Esophagus squamous epithelium (tissue), 4 donors: ENCODE data around the gene ACTL6A.

Source experiments
- POLR2A ChIP-seq, 4 donors: fragments of 450-650 bp; IDR thresholded peaks; one replicate each; pipeline ENCODE4 v1.6.1; 2017; ENCODE audit warnings: antibody characterized with exemption in 4 of 4, mild to moderate bottlenecking in 4 of 4, moderate library complexity in 3 of 4
- TF ChIP-seq, protein P1 (sequence below), 6 experiments: fragments of 450-650 bp in 4 of 6; fragments of 200-600 bp in 2 of 6; sonication (generic) in 2 of 6; IDR thresholded peaks; one replicate each; pipeline ENCODE4 v1.5.1; 2016 to 2019; ENCODE audit warnings: antibody characterized with exemption in 6 of 6, mild to moderate bottlenecking in 4 of 6, moderate library complexity in 4 of 6

DNA sequence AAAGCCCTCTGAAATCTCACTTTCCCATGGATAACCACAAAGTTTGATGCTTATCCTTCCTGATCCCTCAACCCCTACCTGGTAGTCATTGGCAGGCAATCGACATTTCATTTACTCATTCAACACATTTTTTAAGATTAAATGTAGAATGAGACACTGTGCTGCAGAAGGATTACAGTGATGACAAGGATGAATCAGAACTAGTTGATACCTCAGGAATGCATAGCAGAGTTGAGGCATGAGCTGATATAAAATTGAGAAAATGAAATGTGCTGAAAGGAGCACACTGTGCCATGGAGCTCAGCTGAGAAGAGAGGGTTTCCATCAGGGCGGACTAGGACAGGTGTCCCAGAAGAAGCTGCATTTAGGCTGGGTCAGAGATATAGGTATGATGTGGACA lies 48.9 kb upstream of the ACTL6A start:
- TF ChIP-seq, protein P1, sequence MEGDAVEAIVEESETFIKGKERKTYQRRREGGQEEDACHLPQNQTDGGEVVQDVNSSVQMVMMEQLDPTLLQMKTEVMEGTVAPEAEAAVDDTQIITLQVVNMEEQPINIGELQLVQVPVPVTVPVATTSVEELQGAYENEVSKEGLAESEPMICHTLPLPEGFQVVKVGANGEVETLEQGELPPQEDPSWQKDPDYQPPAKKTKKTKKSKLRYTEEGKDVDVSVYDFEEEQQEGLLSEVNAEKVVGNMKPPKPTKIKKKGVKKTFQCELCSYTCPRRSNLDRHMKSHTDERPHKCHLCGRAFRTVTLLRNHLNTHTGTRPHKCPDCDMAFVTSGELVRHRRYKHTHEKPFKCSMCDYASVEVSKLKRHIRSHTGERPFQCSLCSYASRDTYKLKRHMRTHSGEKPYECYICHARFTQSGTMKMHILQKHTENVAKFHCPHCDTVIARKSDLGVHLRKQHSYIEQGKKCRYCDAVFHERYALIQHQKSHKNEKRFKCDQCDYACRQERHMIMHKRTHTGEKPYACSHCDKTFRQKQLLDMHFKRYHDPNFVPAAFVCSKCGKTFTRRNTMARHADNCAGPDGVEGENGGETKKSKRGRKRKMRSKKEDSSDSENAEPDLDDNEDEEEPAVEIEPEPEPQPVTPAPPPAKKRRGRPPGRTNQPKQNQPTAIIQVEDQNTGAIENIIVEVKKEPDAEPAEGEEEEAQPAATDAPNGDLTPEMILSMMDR (IDR thresholded peaks at IDR 0.05), result no peak
- no peak for TF ChIP-seq POLR2A (IDR thresholded peaks at IDR 0.05)
